Fibroblast of gingiva (primary cell): ENCODE results near the gene AFDN.

Experiments
- DNase-seq: peaks from one replicate; pipeline ENCODE4 v3.0.0-alpha.2; 2011; ENCODE audit warnings: low read depth

AFDN gene

DNA sequence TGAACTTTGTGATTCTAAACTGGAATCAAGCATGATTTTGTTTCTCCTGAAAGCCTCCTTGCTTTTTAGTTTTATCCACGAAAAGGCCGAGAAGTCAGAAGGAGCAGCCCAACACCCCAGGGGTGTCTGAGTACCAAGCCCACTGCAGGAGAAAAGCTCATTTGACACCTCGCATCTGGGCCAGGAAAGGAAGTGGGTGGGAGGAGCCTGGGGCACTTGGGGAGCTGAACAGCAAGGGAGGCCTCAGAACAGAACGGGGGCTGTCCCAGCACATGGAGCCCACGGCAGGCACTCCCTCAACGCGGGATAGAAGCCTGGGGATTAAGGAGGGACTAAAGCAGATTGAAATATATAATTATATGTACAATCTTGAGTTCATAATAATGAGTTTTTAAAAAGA is 177.3 kb downstream of the AFDN start:
- no peak for DNase-seq

DNA sequence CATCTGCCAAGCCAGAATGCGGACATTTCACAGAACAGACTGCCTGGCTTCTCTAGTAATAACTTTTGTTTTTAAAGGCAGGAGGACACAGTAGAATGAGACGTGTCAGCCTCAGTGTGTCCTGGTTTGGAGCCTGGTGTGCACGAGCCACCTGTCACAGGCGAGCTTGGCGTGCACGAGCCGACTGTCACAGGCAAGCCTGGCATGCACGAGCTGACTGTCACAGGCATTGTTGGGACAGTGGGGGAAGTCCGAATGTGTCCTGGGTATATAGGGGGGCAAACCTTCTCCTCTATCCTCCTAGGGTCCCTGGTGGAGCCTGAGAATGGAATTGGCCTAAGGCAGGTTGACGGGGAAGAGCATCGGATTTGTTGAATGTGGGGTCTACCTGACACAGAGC is 178.2 kb downstream of the AFDN start:
- DNase-seq, result no peak

DNA sequence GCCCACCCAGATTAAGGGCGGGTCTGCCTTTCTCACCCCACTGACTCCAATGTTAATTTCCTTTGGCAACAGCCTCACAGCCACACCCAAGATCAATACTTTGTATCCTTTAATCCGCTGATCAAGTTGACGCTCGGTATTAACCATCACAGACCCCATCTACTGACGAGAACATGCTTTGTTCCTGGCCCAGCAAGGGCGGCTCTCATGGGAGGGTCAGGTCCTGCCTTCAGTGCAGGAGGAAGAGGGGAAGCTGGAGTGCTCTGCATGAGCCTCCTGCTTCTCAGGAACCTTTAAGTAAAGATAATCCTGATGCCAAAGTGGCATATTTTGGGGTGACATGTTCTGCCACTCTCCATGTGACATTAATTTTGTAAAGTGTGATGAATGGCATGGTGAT is 179.1 kb downstream of the AFDN start:
- DNase-seq, result no peak

DNA sequence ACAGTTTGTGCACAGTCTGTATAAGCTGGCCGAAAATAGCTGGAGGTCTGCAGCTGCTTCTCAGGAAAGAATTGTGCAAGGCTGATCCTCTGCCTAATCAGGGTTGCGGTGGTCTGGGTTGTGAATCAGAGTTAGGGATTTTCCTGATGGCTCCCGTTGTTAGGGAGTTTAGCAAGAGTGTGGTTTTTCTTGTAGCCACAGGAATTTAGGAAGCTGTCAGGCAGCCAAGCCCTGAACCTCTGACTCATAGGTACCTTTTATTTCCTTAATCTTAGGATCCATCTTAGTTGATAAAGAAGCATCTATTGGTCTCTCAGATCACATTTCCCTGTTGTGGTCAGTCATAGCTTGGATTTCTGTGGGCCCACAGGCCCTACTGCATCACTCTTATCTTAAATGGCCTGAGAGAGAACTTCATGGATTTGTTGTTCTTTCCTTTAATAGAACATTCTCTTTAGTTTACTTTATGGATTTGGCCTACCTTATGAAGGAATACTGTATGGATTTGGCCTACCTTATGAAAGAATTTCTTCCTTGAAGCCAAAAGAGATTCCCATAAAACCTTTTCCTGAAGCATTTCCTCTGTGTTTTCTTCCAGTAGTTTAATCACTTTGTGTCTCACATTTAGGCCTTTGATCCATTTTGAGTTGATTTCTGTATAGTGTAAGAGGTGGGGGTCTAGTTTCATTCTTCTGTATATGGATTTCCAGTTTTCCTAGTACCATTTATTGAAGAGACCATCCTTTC is 181.1 kb downstream of the AFDN start:
- peak; percentile 93 for DNase-seq

DNA sequence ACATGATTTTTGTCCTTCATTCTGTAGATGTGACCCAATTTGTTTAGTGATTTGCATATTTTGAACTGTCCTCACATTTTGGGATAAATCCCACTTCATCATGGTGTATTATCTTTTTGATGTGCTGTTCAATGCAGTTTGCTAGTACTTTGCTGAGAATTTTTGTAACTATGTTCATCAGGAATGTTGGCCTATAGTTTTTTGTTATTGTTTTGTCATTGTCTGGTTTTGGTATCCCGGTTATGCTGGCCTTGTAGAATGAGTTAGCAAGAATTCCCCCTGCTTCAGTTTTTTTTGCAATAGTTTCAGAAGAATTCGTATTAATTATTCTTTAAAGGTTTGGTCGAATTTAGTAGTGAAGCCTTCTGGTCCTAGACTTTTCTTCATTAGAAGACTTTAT is 182.6 kb downstream of the AFDN start:
- peak; percentile 8 for DNase-seq

DNA sequence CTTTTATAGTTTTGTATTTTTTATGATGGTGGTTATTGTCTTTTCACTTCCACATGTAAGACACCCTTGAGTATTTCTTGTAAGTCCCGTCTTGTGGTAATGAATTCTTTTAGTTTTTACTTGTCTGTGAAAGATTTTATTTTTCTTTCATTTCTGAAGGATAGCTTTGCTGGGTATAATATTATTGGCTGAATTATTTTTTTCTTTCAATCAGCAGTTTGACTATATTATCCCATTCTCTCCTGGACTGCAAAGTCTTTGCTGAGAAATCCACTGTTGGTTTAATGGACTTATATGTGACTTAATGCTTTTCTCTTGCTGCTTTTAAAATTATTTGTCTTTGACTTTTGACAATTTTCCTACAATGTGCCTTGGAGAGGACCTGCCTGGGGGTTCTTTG is 184.6 kb downstream of the AFDN start:
- DNase-seq, result no peak

DNA sequence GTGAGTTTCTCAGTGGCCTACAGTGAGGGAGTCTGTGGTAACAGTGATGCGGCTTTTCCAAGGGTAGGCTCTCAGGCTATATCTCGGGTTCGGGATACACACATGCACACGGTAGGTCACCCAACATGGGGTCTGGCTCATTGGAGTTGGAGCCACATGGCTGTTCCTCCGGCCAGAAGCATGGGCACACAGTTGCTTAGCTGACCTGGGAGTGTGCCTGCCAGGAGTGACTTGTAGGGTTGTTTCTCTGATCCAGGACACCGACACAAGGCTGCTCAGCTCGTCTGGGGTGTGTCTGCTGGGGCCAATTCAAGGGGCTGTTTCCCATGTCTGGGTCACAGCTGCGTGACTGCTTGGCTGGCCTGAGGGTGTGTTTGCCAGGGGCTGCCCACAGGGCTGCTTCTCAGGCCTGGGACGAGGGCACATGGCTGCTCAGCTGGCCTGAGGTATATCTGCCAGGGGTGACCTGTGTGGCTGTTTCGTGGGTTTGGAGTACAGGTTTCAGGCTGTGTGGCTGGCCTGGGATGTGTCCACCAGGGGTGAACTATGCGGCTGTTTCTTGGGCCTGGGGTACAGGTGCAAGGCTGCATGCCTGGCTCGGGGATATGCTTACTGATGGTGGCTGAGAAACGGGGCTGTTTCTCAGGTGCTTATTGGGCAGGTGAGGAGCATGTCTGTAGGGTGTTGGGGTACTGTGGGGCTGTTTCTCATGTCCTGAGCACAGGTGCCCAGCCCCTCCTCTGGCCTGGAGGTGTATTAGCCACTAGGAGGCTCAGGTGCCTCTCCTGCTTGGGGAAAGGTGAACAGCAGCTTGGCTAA is 185.9 kb downstream of the AFDN start:
- DNase-seq, result no peak

DNA sequence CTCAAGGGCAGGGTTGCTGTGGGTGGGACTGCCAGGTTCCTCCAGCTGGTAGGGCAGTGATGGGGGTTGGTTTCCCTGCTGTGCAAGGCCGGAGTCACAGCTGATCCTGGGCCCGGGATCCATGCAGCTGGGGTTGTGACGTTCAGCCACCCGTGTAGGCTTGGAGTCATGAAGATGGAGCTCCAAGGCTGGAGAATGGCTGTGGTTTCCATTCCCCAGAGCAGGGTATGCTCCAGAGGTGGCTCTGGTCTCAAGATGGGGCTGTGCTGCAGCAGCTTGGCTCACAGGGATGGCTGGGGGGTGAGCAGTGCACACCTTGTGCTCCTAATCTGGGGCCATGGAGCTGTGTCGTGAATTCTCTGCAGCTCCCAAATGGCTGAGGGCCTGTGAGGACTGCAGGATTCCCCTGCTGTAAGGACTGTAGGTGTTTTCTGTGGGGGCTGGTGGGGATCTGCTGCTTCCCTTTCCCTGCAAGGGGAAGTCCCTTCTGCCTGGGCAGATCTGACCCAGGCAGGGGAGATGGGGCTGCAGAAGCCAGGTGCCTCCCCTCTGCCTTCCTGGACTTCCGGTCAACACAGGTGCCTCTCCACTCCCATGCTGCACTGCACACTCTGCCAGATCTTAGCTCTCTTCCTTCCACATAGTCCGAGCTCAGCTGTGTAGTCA is 186.7 kb downstream of the AFDN start:
- DNase-seq, result no peak

DNA sequence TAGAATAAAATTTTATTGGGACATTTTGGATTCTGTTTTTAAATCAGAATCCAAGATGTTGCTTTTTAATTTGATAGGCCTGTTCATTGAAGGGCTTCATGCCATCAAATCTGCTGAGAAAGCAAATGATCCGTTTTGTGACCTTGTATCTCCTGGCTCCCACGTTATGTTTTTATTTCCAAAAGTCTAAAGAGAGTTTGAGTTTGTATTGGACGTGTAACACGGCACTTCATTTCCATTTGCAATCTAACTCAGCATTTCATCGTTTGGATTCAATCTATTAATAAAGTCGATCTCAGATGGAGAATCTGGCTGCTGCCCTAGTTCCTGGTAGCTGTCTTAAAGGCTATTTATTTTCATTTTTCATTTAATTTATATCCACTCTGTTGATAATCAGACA is 187.7 kb downstream of the AFDN start:
- DNase-seq, result no peak

DNA sequence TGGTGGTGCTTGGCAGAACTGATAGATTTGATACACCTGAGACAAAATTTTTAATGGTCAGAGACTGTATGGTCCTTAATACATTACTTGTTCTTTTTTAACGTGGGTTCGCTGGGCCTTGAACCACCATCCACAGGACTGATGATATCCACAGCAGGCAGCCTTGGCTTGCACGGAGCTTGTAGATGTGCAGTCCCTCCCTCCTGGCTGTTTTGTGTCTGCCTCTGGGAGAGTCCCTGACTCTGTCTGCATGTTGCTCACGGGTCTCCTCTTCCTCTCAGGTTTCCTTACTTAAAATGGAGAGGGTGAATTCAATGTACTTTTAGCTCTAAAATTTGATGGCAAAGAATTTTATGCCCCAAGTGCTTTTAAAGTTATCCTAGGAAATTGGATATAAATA is 188.3 kb downstream of the AFDN start:
- no peak for DNase-seq

DNA sequence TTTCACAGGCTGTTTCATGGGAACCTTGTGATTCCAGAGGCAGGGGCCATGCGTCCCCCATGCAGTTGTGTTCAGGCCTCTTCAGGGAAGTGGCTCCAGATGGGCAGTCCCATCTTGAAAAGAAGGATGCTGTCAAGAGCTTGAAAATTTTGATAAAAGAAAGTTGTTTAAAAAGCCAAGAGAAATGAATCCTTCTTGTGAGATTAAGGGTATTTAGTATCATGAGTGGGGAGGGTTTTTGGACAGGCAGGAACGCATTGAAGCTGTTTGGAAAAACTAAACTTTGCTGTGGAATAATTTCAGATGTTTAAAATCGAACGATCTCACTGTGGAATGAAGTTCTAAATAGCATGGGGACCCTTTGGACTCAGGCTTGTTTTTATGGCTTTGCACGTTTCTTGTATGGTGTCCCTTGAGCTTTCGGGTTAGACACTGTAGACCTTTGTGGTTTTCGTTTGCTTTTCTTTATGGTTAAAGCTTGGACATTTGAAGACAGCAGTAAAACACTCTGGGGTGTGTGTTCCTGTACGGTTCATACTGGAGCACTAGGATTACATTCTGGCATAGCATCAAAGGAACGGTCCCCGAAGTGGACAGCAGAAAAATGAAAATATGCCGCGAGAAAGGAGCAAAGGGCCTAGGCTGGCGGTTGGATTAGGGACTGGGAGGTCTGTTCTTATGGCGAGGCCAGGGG is 188.9 kb downstream of the AFDN start:
- no peak for DNase-seq

DNA sequence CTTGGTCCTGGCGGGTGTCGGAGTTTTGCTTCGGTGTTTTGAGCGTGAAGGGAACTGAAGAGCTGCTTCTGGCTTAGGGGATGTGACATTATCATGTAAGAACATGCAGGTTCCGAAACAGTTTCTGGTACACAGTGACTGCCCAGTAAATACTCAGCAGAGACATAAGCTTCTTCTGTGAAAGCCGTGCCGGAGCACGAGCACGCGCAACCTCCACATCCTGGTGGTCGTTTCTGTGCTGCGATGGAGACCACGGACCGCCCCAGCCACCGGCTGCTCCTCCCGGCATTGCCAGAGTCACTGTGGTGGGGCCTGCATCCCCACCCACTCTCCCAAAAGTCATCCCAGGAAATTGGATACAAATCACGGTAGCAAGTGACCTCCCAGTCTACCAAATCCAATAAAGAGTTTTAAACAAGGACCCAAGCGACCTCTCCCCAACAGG is 189.5 kb downstream of the AFDN start:
- DNase-seq, result no peak

DNA sequence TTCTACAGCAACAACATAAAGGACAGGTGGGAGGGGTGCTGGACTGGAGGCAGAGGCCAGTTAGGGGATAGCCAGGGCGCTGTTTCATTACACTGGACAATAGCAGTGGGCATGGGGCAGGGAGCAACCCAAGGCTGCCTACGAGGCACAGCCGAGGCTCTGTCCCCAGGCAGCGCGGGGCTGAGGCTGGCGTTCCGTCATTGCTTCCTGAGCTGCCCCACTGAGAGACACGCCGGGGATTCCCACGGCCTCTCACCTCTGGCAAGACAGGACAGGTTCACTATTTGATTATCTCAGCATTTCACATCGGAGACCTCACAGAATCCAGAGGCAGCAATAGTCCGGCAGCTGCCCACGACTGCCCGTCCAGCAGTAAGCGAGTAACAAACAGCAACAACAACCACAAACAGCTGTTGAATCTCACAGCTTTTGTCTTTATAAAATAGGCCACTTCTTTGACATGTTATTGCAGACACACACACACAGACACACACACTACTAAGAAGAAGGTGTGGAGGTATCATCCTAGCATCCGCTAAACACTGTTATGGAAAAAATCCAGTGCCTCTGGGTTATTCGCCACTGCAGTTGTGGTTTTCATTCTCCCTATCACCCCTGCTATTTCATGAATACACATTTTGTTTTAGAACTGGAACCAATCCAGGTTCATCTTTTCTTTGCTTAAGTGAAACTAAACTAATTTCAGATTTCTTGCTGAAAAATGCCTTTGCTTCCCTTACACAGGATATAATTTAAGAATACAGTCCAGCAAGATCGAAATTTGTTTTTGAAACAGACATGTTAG is 190.2 kb downstream of the AFDN start:
- DNase-seq, result no peak

DNA sequence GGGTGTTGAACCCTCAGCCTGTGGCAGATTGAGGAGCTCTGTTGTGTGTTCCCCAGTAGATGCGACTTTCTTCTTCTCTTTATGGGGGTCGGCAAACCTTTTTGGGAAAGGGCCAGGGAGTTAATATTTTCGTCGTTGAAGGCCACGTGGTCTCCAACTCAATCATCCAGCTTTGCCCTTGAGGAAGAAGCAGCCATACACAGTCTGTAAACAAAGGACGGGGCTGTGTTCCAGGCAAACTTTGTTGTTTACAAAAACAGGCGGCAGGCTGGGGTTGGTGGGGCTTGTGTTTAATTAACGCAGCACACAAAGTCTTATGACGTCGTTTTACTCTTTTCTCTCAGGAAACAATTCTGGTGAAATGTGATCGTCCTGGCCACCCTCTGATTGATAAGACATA is 190.9 kb downstream of the AFDN start:
- DNase-seq, result no peak

DNA sequence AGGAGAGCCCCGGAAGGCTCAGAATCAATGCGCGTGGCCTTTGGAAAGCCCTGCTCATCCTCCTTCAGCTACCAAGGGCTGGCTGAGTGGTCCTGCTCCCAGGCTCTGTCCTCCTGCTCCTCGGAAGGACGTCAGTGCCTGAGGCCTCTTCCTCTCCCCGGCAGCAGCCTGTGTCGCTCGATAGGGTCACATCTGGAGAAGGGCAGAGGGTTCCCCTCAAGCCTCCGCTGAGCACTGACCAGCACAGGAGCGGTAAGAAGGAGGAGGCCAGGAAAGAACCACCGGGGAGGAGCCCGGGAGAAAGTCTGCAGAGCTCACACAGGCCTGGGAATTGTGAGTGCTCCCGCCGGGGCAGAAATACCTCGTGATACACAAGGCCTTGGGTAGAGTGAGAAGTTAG is 192.0 kb downstream of the AFDN start:
- DNase-seq, result no peak

DNA sequence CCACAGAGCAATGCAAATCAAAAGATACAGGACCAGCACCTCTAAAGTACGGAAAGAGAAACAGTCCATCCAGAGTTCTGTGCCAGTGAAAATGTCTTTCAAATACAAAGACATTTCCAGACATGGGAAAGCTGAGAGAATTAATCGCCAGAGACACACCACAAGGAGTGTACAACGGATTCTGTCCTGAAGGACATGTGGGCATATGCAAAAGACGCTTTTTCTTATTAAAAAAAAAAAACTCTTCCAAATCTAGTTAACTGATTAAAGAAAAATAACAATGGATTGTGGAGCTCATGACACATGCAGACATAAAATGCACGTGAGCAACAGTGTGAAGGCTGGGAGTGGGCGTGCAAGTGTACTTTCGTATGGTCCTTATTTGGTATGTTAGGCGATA is 193.5 kb downstream of the AFDN start:
- DNase-seq, result no peak

DNA sequence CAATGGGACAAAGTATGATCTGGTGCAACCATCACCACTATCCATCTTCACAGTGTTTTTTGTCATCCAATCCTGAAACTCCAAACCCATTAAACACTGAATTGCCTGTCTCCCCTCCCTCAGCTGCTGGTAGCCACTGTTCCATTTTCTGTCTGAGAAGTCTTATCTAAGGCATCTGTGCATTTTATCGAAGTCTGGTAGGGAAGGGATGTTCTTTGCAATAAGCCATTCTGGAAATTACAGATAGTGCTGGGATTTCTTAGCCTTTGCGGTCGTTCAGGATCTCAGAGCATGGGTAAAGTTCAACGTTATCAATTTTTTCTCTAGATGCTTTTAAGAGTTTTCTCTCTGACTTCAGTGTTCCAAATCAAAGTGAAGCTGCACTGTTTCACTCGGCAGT is 194.9 kb downstream of the AFDN start:
- no peak for DNase-seq
